GM18907 (cell line): ENCODE measurements around the gene TNRC18.
"Not testable (repeated sequence)": the region's sequence is repeated elsewhere in the genome, so short reads cannot be mapped to it uniquely, and the experiment has no call there.

Source experiments
- ATAC-seq: cut with Tn5 transposase; IDR thresholded peaks from one replicate; pipeline ENCODE4 v1.9.1; 2021; ENCODE audit warnings: mild to moderate bottlenecking, moderate library complexity; ENCODE audit not compliant: unreplicated experiment

TNRC18 gene

GRCh38 chr7:5295039-5296014, 128.3 kb downstream of the TNRC18 start:
- ATAC-seq = no peak

- ATAC-seq = no peak
These were observed 129.3 kb downstream of the TNRC18 start for GRCh38 chr7:5294169-5294987.

GRCh38 chr7:5291711-5292335, 131.8 kb downstream of the TNRC18 start:
- ATAC-seq = not testable (repeated sequence)

GRCh38 chr7:5291301-5291700, 132.3 kb downstream of the TNRC18 start:
- ATAC-seq = no peak

- ATAC-seq = no peak
These were observed 134.3 kb downstream of the TNRC18 start for GRCh38 chr7:5289355-5289754.

- ATAC-seq = not testable (repeated sequence)
These were observed 135.1 kb downstream of the TNRC18 start for GRCh38 chr7:5288560-5288959.

- no peak for ATAC-seq
These were observed 135.8 kb downstream of the TNRC18 start for GRCh38 chr7:5287802-5288201.

- not testable (repeated sequence) for ATAC-seq
These were observed 136.3 kb downstream of the TNRC18 start for GRCh38 chr7:5287373-5287772.

- no peak for ATAC-seq
These were observed 136.7 kb downstream of the TNRC18 start for GRCh38 chr7:5286933-5287332.

GRCh38 chr7:5284304-5285281, 139.0 kb downstream of the TNRC18 start:
- ATAC-seq = no peak

- no peak for ATAC-seq
These were observed 140.0 kb downstream of the TNRC18 start for GRCh38 chr7:5283421-5284303.

GRCh38 chr7:5282543-5283316, 140.9 kb downstream of the TNRC18 start, which contains the start of gene SLC29A4:
Gene SLC29A4 (plus strand): TSS chr7:5282943. CDS start chr7:5287817, 4,874 bp downstream.
- no peak for ATAC-seq

GRCh38 chr7:5281598-5282500, 141.8 kb downstream of the TNRC18 start:
- ATAC-seq = not testable (repeated sequence)

- no peak for ATAC-seq
These were observed 143.9 kb downstream of the TNRC18 start for GRCh38 chr7:5279734-5280133.

- ATAC-seq = no peak
These were observed 144.9 kb downstream of the TNRC18 start for GRCh38 chr7:5278766-5279165.

- ATAC-seq = no peak
These were observed 147.0 kb downstream of the TNRC18 start for GRCh38 chr7:5276611-5277010.

GRCh38 chr7:5276123-5276522, 147.5 kb downstream of the TNRC18 start:
- not testable (repeated sequence) for ATAC-seq
